ENCODE measurements around the gene PLAC9. TPM values are rescaled to one million over a fixed set of nuclear protein-coding genes. Genes with fewer than 3 reads are reported as not detected.
"Not testable (repeated sequence)": the region's sequence is repeated elsewhere in the genome, so short reads cannot be mapped to it uniquely, and the experiment has no call there.

PLAC9 gene
- total RNA-seq, 1 donor: 0.27 TPM

- DNase-seq (ENCODE audit: low read depth in 2 of 3, low spot score in 2 of 3): no peak
Observed at GRCh38 chr10:80137920-80138319, 5.4 kb downstream of the PLAC9 start.

- no peak for DNase-seq (ENCODE audit: low read depth in 2 of 3, low spot score in 2 of 3)
Observed at GRCh38 chr10:80139265-80139664, 6.7 kb downstream of the PLAC9 start.

DNA sequence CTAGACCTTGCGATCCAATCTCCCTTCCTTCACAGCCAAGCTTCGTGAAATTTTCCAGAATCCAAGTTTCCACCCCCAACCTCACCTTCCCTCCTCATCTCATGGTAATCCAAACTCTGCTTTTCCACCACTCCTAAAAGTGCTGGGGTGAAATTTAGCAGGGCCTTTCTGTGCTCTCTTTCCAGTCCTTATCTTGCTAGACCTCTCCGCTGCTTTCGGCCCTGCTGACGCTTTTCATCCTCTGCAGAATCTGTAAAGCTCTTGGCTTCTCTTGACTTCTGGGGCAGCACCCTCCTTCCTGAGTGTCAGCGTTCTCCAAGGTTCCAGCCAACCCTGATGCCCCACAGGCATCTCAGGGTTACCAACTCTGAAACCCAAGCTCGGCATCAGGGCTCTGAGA is 7.7 kb downstream of the PLAC9 start:
- DNase-seq (ENCODE audit: low read depth in 2 of 3, low spot score in 2 of 3): no peak

DNA sequence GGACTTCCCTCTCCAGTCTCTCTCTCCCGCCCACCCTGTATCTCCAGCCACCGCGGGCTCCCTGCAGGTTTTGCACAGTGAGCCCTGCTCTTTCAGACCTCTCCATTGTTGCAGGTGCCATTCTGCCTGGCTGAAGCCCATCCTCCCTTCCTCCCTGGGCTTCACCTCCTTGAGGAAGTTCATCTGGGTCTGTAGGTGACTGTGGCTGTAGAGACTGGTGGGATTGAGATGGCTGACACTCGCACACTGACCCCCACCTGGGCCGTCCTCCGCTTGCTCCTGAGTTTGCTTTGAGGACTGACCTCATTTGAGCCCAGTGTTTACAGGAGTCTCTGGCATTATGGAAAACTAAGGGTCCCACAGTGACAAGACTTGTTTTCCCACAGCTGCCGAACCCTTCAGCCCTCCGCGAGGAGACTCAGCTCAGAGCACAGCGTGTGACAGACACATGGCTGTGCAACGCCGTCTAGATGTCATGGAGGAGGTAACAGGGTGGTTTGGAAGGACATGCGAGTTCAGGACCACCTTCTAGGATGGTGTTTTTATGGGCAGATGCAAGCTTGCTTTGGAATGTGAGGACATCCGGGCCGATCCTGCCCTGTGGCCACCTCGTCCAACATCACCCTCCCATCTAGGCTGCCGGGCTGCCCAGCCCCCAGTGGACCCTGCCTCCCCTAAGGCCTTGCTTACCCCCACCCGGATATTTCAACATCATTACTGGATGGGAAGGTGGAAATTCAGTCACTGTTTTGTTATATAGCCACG is 9.3 kb downstream of the PLAC9 start:
- DNase-seq (ENCODE audit: low read depth in 2 of 3, low spot score in 2 of 3): no peak

DNA sequence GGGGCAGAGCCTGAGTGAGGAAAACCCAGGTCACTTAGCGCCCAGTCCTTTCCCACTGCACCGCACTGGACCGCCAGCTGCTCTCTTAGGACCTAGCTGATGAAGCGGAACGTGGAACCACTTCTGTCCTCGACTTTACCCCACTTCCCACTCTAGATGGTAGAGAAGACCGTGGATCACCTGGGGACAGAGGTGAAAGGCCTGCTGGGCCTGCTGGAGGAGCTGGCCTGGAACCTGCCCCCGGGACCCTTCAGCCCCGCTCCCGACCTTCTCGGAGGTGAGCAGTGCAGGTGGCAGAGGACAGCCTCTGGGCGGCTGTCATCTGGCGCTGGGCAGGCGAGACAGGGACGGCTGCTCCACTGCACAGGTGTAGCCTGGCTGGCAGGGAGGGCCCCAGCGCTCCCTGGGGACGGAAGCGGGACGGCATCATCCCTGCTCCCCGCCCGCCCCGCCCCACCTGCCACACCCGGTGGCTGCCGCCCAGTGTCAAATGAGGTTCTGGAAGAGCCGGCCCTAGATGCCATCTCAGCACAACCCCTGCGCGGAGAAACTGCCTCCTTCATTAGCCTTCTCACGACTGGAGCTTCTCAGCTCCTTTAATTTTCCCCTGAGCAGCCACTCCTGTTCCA is 11.7 kb downstream of the PLAC9 start:
- no peak for DNase-seq (ENCODE audit: low read depth in 2 of 3, low spot score in 2 of 3)

DNA sequence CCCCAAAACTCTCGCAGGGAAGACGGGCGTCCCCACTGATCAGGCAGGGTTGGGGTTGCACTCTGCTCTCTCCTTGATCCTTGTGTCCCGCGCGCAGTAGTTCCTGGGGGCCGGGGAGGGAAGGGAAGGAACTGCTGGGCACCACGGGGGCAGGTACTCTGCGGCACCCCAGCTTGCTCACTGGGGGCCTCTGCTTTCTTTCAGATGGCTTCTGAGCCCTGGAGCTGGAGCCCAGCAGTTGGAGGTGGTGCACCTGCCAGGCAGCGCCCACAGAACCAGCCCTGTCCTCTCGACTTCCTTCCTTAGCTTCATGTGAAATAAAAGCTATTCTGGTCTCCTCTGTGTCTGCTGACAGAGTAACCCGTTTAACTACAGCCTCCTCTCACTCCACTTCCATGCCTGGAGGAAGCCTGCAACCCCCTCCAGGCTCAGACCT is 12.2 kb downstream of the PLAC9 start:
- DNase-seq (ENCODE audit: low read depth in 2 of 3, low spot score in 2 of 3): peak in 2 of 3 donors; percentile 26 to 63

DNA sequence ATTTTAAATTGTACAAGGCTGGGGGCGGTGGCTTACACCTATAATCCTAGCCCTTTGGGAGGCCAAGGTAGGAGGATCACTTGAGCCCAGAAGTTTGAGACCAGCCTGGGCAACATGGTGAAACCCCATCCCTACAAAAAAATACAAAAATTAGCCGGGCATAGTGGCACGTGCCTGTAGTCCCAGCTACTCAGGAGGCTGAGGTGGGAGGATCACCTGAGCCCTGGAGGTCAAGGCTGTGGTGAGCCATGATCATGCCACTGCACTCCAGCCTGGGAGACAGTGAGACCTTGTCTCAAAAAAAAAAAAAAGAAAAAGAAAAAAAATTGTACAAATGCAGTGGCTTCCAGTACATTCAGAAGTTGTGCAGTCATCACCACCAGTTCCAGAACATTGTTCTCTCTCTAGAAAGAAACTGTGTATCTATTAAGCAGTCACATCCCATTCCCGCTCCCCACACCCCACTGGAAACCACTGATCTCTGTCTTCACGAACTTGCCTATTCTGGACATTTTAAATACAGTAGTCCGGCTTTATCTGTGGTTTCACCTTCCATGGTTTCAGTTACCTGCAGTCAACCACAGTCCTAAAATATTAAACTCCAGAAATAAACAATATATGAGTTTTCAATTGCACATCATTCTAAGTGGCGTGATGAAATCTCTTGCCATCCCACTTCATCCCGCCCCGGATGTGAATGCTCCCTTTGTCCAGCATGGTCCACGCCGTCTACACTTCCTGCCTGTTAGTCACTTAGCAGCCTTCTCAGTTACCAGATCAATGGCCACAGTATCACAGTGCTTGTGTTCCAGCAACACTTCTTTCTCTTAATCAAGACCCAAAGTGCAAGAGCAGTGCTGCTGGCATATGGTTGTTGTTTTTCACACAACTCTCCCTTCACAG is 13.1 kb downstream of the PLAC9 start:
- not testable (repeated sequence) for DNase-seq (ENCODE audit: low read depth in 2 of 3, low spot score in 2 of 3)

DNA sequence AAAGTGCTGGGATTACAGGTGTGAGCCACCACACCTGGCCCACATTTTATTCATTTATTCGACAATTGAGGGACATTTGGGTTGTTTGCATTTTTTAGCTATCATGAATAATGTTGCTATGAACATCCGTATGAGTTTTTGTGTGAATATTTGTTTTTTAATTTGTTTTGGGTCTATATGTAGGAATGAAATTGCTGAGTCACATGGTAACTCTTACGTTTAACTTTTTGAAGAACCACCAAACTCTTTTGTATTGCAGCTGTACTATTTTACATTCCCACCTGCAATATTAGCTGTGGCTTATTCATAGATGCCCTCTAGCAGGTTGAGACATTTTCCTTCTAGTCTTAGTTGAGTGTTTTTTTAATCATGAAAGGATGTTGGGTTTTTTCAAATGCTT is 14.4 kb downstream of the PLAC9 start:
- DNase-seq (ENCODE audit: low read depth in 2 of 3, low spot score in 2 of 3): no peak

DNA sequence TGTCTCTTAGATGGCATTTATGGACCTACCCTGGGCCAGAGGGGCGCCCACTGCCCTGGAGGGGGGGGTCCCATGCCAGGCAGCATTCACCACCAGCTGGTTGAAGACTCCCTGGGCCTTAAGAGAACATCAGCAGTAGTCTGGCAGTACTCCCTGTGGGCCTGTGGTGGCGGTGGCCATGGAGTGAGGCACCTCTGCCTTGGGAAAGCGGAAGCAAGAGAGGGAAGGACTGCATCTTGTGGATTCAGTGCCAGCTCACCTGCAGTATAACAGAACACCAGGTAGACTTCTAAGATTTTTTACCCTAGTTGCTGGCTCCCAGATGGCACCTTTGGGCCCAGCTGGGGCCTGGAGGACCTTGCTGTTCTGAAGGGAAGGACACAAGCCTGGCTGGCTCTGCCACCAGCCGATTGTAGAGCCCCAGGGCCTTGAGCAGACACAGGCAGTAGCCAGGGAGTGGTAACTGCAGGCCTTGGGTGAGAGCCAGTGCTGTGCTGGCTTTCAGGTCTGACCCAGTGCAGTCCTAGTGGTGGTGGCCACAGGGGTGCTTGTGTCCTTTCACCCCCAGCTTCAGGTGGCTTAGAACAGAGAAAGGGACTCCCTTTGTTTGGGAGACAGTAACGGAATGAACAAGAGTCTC is 15.8 kb downstream of the PLAC9 start:
- DNase-seq (ENCODE audit: low read depth in 2 of 3, low spot score in 2 of 3): no peak

GRCh38 chr10:80149123-80149522 is 16.6 kb downstream of the PLAC9 start:
- DNase-seq (ENCODE audit: low read depth in 2 of 3, low spot score in 2 of 3): no peak

- DNase-seq (ENCODE audit: low read depth in 2 of 3, low spot score in 2 of 3): no peak
Observed at GRCh38 chr10:80150172-80150571, 17.6 kb downstream of the PLAC9 start.

DNA sequence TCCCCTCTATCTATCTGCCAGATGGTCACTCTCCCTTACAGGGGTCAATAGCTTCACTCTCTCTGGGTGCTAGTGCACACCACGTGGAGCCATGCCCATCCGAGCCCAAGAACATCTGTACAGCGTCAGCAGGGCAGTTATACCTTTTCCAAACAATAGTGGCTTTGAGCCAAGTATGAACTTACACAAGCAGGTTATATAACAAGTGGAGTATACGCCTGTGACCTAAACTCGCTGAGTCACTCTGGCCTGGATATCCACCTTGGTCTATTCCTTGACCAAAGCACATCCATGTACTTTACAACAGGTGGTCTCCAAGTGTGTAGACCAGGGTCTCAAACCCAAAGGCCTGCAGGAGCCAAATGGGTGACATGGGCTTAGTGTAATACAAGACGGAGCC is 20.3 kb downstream of the PLAC9 start:
- no peak for DNase-seq (ENCODE audit: low read depth in 2 of 3, low spot score in 2 of 3)

- DNase-seq (ENCODE audit: low read depth in 2 of 3, low spot score in 2 of 3): no peak
Observed at GRCh38 chr10:80153460-80153859, 20.9 kb downstream of the PLAC9 start.

- no peak for DNase-seq (ENCODE audit: low read depth in 2 of 3, low spot score in 2 of 3)
Observed at GRCh38 chr10:80154626-80154977, 22.1 kb downstream of the PLAC9 start.

DNA sequence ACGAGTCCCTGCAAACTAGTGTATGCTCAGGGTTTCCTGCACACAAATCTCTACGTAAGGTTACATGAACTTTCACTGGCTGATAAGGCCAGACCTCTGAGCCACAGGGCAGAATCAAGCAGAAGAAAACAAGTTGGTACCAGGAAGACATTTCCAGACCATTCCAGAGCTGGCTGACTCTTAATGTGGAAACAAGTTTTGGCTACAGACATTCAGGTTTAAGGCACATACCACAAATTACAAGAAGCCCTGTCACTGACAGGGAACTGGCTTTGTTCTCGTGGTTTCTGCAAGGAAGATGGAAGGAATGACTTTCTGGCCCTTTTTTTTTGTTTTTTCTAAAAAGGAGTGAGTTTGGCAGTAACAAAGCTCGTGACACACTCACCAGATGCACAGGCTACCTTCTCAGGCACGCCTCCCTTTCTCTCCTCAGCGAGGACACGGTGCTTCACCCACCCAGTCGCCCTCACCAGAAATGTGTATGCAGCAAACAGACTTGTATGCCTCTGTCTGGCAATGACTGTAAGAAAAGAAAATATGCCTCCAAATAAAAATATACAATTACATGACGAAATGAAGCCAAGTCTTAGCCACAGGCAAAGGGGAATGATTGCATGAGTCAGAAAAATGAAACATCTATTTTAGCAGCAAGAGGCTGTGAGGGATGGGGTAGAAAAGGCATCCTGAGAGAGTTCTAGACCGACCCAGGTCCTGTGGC is 22.6 kb downstream of the PLAC9 start:
- no peak for DNase-seq (ENCODE audit: low read depth in 2 of 3, low spot score in 2 of 3)

DNA sequence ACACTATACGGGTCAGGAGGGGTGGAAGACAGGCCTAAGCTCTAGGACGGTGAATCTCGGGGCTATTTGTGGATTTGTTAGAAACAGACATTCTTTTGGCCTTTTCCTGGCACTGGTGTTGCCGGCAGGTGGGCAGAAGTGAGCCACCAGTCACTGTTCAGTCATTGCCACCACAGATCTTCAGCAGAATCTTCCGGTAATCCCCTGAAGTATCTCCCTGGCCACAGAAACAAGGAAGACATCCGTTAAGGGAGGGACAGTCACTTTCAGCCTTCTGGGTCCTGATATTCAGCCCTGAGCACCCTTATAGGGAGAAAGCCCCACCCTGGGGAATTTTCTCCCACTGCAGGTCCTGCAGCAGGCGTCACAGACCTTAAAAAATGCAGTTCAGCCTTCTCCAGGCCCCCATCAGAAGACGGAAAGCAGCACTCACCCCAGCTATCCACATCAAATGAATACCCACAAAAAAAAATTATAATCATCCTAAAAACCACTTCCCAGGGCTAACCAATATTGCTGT is 23.2 kb downstream of the PLAC9 start:
- no peak for DNase-seq (ENCODE audit: low read depth in 2 of 3, low spot score in 2 of 3)

GRCh38 chr10:80156216-80156615 is 23.7 kb downstream of the PLAC9 start:
- DNase-seq (ENCODE audit: low read depth in 2 of 3, low spot score in 2 of 3): no peak

- no peak for DNase-seq (ENCODE audit: low read depth in 2 of 3, low spot score in 2 of 3)
Observed at GRCh38 chr10:80157561-80157960, 25.0 kb downstream of the PLAC9 start.

DNA sequence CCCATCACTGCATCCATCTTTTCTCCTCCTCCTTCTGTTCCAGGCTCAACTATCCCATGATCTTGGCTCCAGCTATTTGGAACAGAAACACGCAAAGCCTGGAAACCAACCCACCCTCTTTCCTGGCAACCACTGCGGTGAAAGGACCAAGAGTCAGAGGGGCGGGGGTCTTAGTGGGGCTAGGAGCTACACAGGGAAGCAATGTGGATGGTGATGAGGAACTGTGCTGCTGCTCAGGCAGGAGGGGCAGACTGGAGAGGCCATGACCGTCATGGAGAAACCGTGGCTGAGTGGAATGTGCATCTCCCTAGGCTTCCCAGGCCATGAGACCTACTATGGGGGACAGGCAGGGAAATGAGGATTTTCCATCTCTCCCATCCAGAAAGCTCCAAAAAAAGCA is 25.6 kb downstream of the PLAC9 start:
- DNase-seq (ENCODE audit: low read depth in 2 of 3, low spot score in 2 of 3): no peak

DNA sequence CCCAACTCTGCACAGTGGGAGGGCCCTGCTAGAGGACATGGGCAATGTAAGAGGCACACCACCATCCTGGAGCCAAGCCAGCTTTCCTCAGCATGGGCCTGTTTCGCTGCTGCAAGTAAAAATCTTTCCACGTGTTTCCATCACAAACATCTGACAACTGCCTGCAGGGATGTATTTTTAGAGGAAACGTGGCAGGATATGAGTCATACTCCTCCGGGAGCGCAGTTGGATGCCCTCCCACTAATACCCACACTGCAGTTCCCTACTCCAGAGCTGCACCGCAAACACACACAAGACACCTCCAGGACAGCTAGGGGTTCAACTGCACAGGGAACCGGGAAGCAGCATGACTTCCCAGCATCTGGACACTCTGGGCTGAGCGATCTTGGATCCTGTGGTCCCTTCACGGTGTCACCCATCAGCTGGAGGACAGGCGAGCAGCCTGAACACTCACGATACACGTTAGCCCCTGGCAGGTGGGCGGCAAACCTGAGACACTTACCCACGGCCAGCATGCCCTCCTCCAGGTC is 26.1 kb downstream of the PLAC9 start:
- DNase-seq (ENCODE audit: low read depth in 2 of 3, low spot score in 2 of 3): peak in 2 of 3 donors; percentile 57 to 59
